ENCODE results near the gene WDR1.

- TF ChIP-seq GATA3 (IDR thresholded peaks at IDR 0.05; ENCODE audit: low read depth, low read length) (no peak), GATA2 (IDR thresholded peaks at IDR 0.05; ENCODE audit: low read depth, low read length) (no peak)
These were observed 12.9 kb upstream of the WDR1 start for GRCh38 chr4:10129196-10130177.

Data from SH-SY5Y (cell line).